Hepatocyte (in vitro differentiated cells): ENCODE data around the gene MEAF6.

Source experiments
- CTCF ChIP-seq: fragments of 200-600 bp; sonication (generic); IDR thresholded peaks from 2 replicates; pipeline ENCODE4 v1.5.1; 2016; ENCODE audit warnings: antibody characterized with exemption, mild to moderate bottlenecking; ENCODE audit not compliant: poor library complexity
- EZH2phosphoT487 ChIP-seq: fragments of 200-600 bp; sonication (generic); IDR thresholded peaks from one replicate; pipeline ENCODE4 v1.6.1; 2018; ENCODE audit warnings: antibody characterized with exemption, mild to moderate bottlenecking, low read depth, moderate library complexity; ENCODE audit not compliant: unreplicated experiment, severe bottlenecking

GRCh38 chr1:37474046-37474696, 40.4 kb downstream of the MEAF6 start, which contains the start of gene ZC3H12A:
- TF ChIP-seq CTCF, result no peak
- TF ChIP-seq EZH2phosphoT487, result no peak
